ENCODE measurements around the gene ZNF619.

The ZNF619 gene

DNA sequence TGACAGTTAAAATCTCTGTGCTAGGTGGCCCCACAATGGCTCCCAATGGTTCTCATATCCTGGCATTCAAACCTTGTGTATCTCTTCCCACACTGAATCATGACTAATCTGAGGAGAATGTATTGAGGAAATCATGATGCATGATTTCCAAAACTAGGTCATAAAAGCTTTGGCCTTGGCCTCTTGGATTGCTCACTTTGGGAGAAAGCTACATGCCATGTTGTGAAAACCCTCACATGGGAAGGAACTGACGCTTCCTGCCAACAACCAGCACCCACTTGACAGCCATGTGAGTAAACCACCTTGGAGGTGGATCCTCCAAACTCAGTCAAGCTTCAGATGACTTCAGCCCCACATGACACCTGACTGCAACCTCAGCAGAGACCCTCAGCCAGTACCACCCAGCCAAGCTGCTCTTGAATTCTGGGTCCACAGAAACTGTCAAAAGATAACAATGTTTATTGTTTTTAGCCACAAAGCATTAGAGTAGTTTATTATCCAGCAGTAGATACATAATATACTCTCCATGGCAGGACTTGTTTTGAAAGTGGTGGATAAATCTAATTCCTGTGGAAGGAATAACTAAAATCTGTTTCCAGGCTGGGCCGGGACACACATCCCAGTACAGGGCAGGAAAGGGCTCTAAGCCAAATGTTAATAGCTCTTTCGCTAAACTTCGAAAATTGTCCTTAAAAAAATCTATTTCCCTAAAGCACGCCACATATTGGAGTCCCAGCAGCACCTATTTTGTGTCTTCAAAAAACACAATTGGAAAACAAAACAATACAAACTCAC is 27.9 kb downstream of the ZNF619 start:
- Histone ChIP-seq H3K27ac (ENCODE audit: low read depth, low read length) (no peak overlapping the region), H3K27me3 (ENCODE audit: control insufficient read depth, insufficient read depth, low read length) (no peaks in the 10 kb centered on the region), H3K4me3 (ENCODE audit: low read depth, low read length) (peak overlapping the region; percentile 81), H3K9me3 (ENCODE audit: control insufficient read depth, insufficient read depth, low read length) (no peaks in the 10 kb centered on the region), H3K4me1 (ENCODE audit: control insufficient read depth, insufficient read depth, low read length) (peaks cover 3% of the 10 kb centered on the region; the same call in 1 of the 2 replicates), H3K36me3 (ENCODE audit: control insufficient read depth, insufficient read depth, low read length) (peaks cover 17% of the 10 kb centered on the region), H3K9ac (ENCODE audit: low read depth, low read length) (no peak overlapping the region)

DNA sequence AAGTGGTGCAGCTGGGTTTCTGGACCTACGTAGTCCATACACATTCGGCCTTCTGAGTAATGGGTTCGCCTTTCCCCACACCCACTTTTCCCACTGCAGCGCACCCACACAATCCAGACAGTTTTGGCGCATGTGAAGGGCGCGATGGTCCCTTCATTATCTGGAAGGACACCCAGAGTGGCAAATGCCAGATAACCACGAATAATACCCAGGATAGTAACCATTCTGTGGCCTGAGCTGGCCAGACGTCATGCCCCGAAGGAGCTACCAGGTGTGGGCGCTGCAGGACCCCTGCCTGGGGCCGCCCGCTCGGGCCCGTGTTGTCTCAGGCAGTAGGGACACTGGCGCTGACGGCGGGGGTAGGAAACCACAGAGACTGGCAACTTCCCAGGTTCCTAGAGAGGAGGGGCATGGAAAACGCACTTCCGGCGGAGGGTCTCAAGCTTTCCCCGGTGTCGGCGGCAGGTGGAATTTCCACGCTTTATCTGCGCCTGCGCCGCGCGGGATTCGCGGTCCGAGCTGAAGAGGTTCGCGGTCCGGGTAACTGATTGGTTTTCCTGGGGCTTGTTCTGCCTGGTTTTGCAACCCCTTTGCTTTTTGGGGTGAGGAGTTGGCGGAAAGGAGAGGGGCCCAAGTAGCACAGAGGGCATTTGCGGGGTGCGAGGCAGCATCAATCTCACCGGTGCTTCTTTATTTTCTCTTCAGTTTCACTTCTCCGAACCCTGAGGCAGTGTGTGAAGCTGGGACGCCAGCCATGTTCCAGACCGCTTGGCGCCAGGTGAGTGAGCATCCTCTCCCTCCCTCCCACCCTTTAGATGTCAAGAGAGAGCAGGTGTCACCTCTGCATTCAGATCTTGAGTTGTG is 28.9 kb downstream of the ZNF619 start, which contains the start of gene ZNF620:
Gene ZNF620, plus strand, starts transcription at position 441 of the 864 bp plus-strand sequence. Its CDS starts 314 bp downstream, at position 755.
- H3K9ac ChIP-seq (ENCODE audit: low read depth, low read length) = peak within 1 kb of the TSS; percentile 62
- H3K4me3 ChIP-seq (ENCODE audit: low read depth, low read length) = peak within 1 kb of the TSS; percentile 81
- peak within 1 kb of the TSS; percentile 91 for H3K27ac ChIP-seq (ENCODE audit: low read depth, low read length)
- peaks cover 27% of the 10 kb centered on the region for H3K36me3 ChIP-seq (ENCODE audit: control insufficient read depth, insufficient read depth, low read length)
- no peaks in the 10 kb centered on the region for H3K9me3 ChIP-seq (ENCODE audit: control insufficient read depth, insufficient read depth, low read length)
- H3K27me3 ChIP-seq (ENCODE audit: control insufficient read depth, insufficient read depth, low read length) = no peaks in the 10 kb centered on the region
- H3K4me1 ChIP-seq (ENCODE audit: control insufficient read depth, insufficient read depth, low read length) = peaks cover 3% of the 10 kb centered on the region; the same call in 1 of the 2 replicates

DNA sequence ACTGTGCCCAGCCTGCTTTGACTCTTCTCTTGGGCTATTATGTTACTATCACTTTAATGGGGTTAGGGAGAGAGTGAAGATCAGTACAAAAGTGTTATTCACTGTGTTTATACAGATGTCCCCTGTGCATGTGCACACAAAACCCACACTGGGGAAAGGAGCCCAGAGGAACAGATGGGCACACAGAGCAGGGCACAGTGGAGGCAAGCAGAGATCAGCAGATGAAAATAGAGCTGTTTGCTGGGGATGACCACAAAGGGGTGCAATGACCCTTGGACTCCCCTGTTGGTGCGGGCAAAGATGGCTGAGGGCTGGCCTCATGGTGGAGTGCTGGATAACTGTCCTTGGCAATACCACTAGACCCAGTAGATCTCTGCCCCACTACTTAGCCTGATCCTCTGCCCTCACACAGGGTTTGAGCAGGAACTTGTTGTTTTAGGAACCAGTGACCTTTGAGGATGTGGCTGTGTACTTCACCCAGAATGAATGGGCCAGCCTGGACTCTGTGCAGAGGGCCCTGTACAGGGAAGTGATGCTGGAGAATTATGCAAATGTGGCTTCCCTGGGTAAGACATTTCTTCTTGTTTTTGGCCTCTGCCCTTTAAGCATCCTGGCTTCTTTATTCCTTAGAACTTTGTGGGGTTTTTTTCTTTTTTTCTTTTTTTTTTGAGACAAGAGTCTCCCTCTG is 34.3 kb downstream of the ZNF619 start:
- peaks cover 71% of the 10 kb centered on the region for H3K36me3 ChIP-seq (ENCODE audit: control insufficient read depth, insufficient read depth, low read length)
- H3K27me3 ChIP-seq (ENCODE audit: control insufficient read depth, insufficient read depth, low read length) = no peaks in the 10 kb centered on the region
- H3K27ac ChIP-seq (ENCODE audit: low read depth, low read length) = no peak overlapping the region
- no peaks in the 10 kb centered on the region for H3K9me3 ChIP-seq (ENCODE audit: control insufficient read depth, insufficient read depth, low read length)
- H3K9ac ChIP-seq (ENCODE audit: low read depth, low read length) = no peak overlapping the region
- peaks cover 3% of the 10 kb centered on the region; the same call in 1 of the 2 replicates for H3K4me1 ChIP-seq (ENCODE audit: control insufficient read depth, insufficient read depth, low read length)
- H3K4me3 ChIP-seq (ENCODE audit: low read depth, low read length) = no peak overlapping the region

DNA sequence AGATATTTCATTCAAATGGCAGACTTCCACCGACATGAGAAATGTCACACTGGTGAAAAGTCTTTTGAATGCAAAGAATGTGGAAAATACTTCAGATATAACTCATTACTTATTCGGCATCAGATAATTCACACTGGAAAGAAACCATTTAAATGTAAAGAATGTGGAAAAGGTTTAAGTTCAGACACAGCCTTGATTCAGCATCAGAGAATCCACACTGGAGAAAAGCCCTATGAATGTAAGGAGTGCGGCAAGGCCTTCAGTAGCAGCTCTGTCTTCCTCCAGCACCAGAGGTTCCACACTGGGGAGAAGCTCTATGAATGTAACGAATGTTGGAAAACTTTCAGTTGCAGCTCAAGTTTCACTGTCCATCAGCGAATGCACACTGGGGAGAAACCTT is 39.3 kb downstream of the ZNF619 start:
- H3K27me3 ChIP-seq (ENCODE audit: control insufficient read depth, insufficient read depth, low read length) = no peaks in the 10 kb centered on the region
- H3K9me3 ChIP-seq (ENCODE audit: control insufficient read depth, insufficient read depth, low read length) = no peaks in the 10 kb centered on the region
- H3K4me1 ChIP-seq (ENCODE audit: control insufficient read depth, insufficient read depth, low read length) = no peaks in the 10 kb centered on the region
- H3K36me3 ChIP-seq (ENCODE audit: control insufficient read depth, insufficient read depth, low read length) = peaks cover 58% of the 10 kb centered on the region
- no peak overlapping the region for H3K27ac ChIP-seq (ENCODE audit: low read depth, low read length)
- H3K4me3 ChIP-seq (ENCODE audit: low read depth, low read length) = no peak overlapping the region
- H3K9ac ChIP-seq (ENCODE audit: low read depth, low read length) = no peak overlapping the region

DNA sequence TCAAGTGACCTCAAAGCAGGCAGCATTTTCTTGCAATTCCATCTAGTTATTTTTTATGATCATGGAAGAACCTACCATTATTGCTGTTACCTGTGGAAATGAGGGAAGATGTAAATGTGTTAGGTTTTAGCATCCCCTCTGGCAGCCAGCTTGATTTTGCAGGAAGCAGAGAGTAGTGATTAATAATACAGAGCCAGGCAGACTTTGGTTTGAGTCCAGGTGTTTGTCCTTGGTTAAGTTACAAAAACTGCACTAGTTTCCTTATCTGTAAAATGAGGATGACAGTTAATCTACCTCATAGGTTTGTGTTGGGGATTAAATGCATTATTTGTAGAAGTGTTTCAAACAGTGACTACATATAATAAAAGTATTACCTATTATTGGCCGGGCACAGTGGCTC is 41.1 kb downstream of the ZNF619 start:
- H3K9ac ChIP-seq (ENCODE audit: low read depth, low read length) = no peak overlapping the region
- H3K4me3 ChIP-seq (ENCODE audit: low read depth, low read length) = no peak overlapping the region
- H3K27me3 ChIP-seq (ENCODE audit: control insufficient read depth, insufficient read depth, low read length) = no peaks in the 10 kb centered on the region
- peaks cover 42% of the 10 kb centered on the region for H3K36me3 ChIP-seq (ENCODE audit: control insufficient read depth, insufficient read depth, low read length)
- no peaks in the 10 kb centered on the region for H3K9me3 ChIP-seq (ENCODE audit: control insufficient read depth, insufficient read depth, low read length)
- no peak overlapping the region for H3K27ac ChIP-seq (ENCODE audit: low read depth, low read length)
- no peaks in the 10 kb centered on the region for H3K4me1 ChIP-seq (ENCODE audit: control insufficient read depth, insufficient read depth, low read length)

DNA sequence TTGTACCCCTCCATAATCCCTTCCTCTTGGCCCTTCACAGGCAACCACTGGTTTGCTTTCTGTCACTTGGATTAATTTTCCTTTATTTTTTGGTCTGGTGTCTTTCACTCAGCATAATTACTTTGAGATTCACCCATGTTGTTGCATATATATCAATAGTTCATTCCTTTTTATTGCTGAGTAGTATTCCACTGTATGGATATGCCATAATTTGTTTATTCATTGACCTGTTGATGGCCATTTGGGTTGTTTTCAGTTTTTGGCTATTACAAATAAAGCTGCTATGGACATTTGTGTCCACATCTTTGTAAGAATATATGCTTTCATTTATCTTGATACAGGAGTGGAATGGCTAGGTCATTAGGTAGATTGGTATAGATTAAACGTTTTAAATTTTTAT is 41.9 kb downstream of the ZNF619 start:
- no peaks in the 10 kb centered on the region for H3K4me1 ChIP-seq (ENCODE audit: control insufficient read depth, insufficient read depth, low read length)
- no peak overlapping the region for H3K9ac ChIP-seq (ENCODE audit: low read depth, low read length)
- no peak overlapping the region for H3K27ac ChIP-seq (ENCODE audit: low read depth, low read length)
- no peak overlapping the region for H3K4me3 ChIP-seq (ENCODE audit: low read depth, low read length)
- no peaks in the 10 kb centered on the region for H3K27me3 ChIP-seq (ENCODE audit: control insufficient read depth, insufficient read depth, low read length)
- peaks cover 40% of the 10 kb centered on the region for H3K36me3 ChIP-seq (ENCODE audit: control insufficient read depth, insufficient read depth, low read length)
- H3K9me3 ChIP-seq (ENCODE audit: control insufficient read depth, insufficient read depth, low read length) = no peaks in the 10 kb centered on the region

DNA sequence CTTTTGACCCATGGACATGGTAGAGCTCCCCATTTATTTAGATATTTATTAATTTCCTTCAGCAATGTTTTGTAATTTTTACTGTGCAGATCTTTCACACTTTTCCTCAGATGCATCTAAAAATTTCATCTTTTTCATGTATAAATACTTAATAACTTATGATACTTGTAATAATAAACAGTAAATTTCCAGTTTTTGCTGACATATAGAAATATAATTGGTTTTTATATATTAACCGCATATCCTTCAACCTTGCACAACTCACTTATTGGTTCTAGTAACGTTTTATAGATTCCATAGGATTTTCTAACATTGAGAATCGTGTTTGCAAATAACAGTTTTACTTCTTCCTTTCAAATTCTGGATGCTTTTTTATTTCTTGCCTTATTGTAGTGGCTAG is 44.3 kb downstream of the ZNF619 start:
- no peaks in the 10 kb centered on the region for H3K27me3 ChIP-seq (ENCODE audit: control insufficient read depth, insufficient read depth, low read length)
- H3K9me3 ChIP-seq (ENCODE audit: control insufficient read depth, insufficient read depth, low read length) = no peaks in the 10 kb centered on the region
- H3K27ac ChIP-seq (ENCODE audit: low read depth, low read length) = no peak overlapping the region
- H3K4me3 ChIP-seq (ENCODE audit: low read depth, low read length) = no peak overlapping the region
- no peak overlapping the region for H3K9ac ChIP-seq (ENCODE audit: low read depth, low read length)
- 0 out of 2 replicates have a peak, but pooled peaks cover 4% of the 10 kb centered on the region for H3K4me1 ChIP-seq (ENCODE audit: control insufficient read depth, insufficient read depth, low read length)
- peaks cover 16% of the 10 kb centered on the region for H3K36me3 ChIP-seq (ENCODE audit: control insufficient read depth, insufficient read depth, low read length)

DNA sequence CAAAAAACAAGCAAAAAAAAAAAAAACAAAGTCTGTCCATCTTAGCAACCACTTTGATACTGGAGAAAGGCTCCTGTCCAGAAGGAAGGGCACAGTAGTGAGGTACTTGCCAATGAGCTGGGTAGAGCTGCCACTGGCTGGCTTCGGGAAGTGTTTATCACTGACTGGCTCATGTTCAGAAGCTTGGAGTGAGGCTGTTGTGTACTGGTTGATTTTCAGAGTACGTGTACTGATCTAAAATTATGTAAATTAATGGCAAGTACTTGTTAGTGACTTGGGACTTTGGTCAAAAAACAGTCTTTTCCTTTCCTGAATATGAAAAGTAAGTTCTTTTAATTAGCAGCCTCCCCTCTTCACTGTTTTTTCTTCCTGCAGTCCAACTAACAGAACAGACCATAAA is 46.9 kb downstream of the ZNF619 start:
- H3K27ac ChIP-seq (ENCODE audit: low read depth, low read length) = no peak overlapping the region
- H3K27me3 ChIP-seq (ENCODE audit: control insufficient read depth, insufficient read depth, low read length) = no peaks in the 10 kb centered on the region
- no peaks in the 10 kb centered on the region for H3K9me3 ChIP-seq (ENCODE audit: control insufficient read depth, insufficient read depth, low read length)
- H3K36me3 ChIP-seq (ENCODE audit: control insufficient read depth, insufficient read depth, low read length) = peaks cover 18% of the 10 kb centered on the region
- no peak overlapping the region; the same call in 1 of the 2 replicates for H3K9ac ChIP-seq (ENCODE audit: low read depth, low read length)
- H3K4me1 ChIP-seq (ENCODE audit: control insufficient read depth, insufficient read depth, low read length) = 0 out of 2 replicates have a peak, but pooled peaks cover 4% of the 10 kb centered on the region
- H3K4me3 ChIP-seq (ENCODE audit: low read depth, low read length) = peak overlapping the region; percentile 91; the same call in 1 of the 2 replicates

DNA sequence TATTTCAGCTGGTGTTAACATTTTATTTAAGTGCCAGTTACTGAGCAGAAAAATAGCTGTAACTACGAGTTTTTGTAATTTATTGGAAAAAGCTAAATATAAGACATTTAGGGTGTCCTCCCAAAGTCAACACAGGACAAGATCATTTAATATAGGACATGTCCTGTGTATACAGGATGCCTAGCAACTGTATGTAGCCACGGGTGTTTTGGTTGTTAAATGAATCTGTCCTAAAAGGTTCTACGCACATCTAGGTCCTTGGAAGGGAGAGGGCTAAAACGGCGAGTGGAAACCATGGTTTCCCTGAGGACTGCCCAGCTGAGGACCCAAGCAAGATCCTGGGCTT is 47.3 kb downstream of the ZNF619 start:
- Histone ChIP-seq H3K27ac (ENCODE audit: low read depth, low read length) (peak overlapping the region; percentile 91), H3K4me3 (ENCODE audit: low read depth, low read length) (peak overlapping the region; percentile 91), H3K36me3 (ENCODE audit: control insufficient read depth, insufficient read depth, low read length) (peaks cover 23% of the 10 kb centered on the region), H3K9me3 (ENCODE audit: control insufficient read depth, insufficient read depth, low read length) (no peaks in the 10 kb centered on the region), H3K9ac (ENCODE audit: low read depth, low read length) (peak overlapping the region; percentile 93), H3K27me3 (ENCODE audit: control insufficient read depth, insufficient read depth, low read length) (no peaks in the 10 kb centered on the region), H3K4me1 (ENCODE audit: control insufficient read depth, insufficient read depth, low read length) (0 out of 2 replicates have a peak, but pooled peaks cover 4% of the 10 kb centered on the region)

DNA sequence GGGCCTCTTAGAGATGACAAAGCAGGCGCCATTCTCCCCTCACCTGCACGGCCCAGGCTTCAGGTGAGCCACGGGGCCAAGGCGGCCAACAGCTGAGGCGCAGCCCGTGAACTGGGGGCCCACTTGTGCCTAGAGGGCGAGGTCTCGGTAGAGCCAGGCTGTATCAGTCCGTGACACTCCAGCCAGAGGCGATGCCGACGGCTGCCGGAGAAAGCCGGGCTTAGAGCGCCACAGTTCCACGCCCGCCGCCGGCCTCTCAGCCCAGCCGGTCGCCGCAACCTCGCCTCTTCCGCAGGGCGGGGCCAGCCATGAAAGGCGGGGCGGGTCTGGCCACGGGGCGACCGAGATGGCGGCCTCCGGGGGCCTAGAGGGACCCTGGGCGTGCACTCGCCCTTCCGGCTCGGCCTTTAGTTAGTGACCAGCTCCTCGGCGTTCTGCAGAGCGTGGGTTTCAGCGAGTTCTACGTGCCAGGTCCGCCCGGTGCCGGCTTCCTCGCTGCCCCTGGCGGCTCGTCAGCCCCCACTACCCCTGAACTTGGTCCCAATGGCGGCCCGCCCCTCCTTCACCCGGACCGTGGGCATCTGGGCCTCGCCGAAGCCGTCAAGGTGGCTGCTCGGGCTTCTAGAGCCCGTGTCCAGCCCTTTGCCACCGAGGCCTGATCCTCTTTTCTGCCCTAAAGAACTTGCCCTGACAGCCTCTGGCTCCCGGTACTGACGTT is 47.8 kb downstream of the ZNF619 start, which contains the start of gene ZNF621:
Gene ZNF621, plus strand, starts transcription at position 393 of the 718 bp plus-strand sequence. CDS start 881 bp downstream, outside the sequence.
- H3K36me3 ChIP-seq (ENCODE audit: control insufficient read depth, insufficient read depth, low read length) = peaks cover 28% of the 10 kb centered on the region
- 0 out of 2 replicates have a peak, but pooled peaks cover 4% of the 10 kb centered on the region for H3K4me1 ChIP-seq (ENCODE audit: control insufficient read depth, insufficient read depth, low read length)
- H3K27ac ChIP-seq (ENCODE audit: low read depth, low read length) = peak within 1 kb of the TSS; percentile 91
- H3K9ac ChIP-seq (ENCODE audit: low read depth, low read length) = peak within 1 kb of the TSS; percentile 93
- H3K9me3 ChIP-seq (ENCODE audit: control insufficient read depth, insufficient read depth, low read length) = no peaks in the 10 kb centered on the region
- peak within 1 kb of the TSS; percentile 91 for H3K4me3 ChIP-seq (ENCODE audit: low read depth, low read length)
- H3K27me3 ChIP-seq (ENCODE audit: control insufficient read depth, insufficient read depth, low read length) = no peaks in the 10 kb centered on the region
